ENCODE results near the gene SLC36A2.

SLC36A2 gene

DNA sequence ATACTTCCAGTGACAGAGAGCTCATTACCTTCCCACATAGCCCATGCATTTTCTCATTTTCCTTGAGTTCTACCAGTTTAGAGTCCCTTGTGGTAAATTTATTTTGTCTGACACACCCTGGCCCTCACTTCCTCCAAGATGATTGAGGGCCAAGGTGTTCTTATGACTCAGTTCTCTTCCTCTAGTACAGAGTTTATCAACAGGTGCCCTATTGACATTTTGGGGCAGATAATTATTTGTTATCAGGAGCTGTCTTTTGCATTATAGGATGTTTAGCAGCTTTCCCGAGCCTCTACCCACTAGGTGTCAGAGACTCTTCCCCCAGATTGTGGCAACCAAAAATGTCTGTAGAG is 50.9 kb downstream of the SLC36A2 start:
- H2AFZ ChIP-seq (ENCODE audit: low read length): no peak overlapping the region
- no peak overlapping the region for H3K4me2 ChIP-seq (ENCODE audit: low read depth, low read length)
- no peaks in the 10 kb centered on the region for H3K79me2 ChIP-seq (ENCODE audit: low read length)
- TF ChIP-seq, protein P1, sequence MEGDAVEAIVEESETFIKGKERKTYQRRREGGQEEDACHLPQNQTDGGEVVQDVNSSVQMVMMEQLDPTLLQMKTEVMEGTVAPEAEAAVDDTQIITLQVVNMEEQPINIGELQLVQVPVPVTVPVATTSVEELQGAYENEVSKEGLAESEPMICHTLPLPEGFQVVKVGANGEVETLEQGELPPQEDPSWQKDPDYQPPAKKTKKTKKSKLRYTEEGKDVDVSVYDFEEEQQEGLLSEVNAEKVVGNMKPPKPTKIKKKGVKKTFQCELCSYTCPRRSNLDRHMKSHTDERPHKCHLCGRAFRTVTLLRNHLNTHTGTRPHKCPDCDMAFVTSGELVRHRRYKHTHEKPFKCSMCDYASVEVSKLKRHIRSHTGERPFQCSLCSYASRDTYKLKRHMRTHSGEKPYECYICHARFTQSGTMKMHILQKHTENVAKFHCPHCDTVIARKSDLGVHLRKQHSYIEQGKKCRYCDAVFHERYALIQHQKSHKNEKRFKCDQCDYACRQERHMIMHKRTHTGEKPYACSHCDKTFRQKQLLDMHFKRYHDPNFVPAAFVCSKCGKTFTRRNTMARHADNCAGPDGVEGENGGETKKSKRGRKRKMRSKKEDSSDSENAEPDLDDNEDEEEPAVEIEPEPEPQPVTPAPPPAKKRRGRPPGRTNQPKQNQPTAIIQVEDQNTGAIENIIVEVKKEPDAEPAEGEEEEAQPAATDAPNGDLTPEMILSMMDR (IDR thresholded peaks at IDR 0.05; ENCODE audit: low read length): no peak
- TF ChIP-seq EZH2phosphoT487 (IDR thresholded peaks at IDR 0.05; ENCODE audit: low read length) (no peak), EZH2 (optimal IDR thresholded peaks at IDR 0.05; ENCODE audit: low read depth, low read length) (no peak)
- H3K9me2 ChIP-seq (replicated peaks; ENCODE audit: insufficient read depth, low read length): no peaks in the 10 kb centered on the region
- no peaks in the 10 kb centered on the region for H4K20me1 ChIP-seq (ENCODE audit: insufficient read depth, low read length)
- no peaks in the 10 kb centered on the region for H3K4me1 ChIP-seq (ENCODE audit: low read length)
- no peak overlapping the region for H3K4me3 ChIP-seq (ENCODE audit: low read length)
- no peak overlapping the region for H3K27ac ChIP-seq (ENCODE audit: low read length)
- no peaks in the 10 kb centered on the region for H3K9me3 ChIP-seq (replicated peaks; ENCODE audit: insufficient read depth, low read length)
- H3K9ac ChIP-seq (ENCODE audit: low read length): no peak overlapping the region
- H3K27me3 ChIP-seq (replicated peaks; ENCODE audit: insufficient read depth, low read length): no peaks in the 10 kb centered on the region
- H3K36me3 ChIP-seq (replicated peaks; ENCODE audit: insufficient read depth, low read length): no peaks in the 10 kb centered on the region
- DNase-seq: no peak
- no peaks in the 10 kb centered on the region for H3F3A ChIP-seq (ENCODE audit: insufficient read depth, low read length)

DNA sequence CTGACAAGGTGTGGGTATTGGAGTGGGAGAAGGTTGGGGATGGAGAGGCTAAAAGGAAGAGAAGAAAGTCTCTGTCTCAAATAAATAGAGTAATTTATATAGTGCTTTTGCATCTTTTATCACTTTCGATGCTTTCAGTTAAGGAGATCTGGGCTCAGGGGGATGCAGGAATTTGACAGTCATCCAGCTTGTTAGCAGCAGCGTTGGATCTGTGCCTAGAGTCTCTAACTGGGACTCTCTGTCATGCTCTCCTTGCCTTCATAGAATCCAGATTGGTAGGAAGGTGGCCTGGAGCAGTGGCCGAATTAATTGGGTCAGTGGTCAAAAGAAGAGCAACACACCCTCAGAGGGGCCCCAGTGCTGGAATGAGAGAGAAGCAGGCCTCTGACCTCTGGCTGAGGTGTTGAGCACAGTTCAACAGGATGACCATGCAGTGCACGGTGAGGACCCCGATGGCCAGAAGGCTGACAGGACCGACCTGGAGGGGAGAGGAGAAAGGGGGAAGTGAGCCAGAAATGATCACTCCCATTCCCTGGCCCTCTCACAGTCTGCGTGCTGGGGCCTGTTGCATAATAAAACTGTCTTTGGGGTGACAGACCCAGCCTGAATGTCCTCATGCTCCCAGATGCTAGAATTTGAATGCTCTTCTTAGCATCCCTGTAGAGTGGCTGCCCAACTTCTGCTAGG is 51.4 kb downstream of the SLC36A2 start:
- H3K4me2 ChIP-seq (ENCODE audit: low read depth, low read length): no peak overlapping the region
- no peaks in the 10 kb centered on the region for H3K9me3 ChIP-seq (replicated peaks; ENCODE audit: insufficient read depth, low read length)
- no peak overlapping the region for H3K27ac ChIP-seq (ENCODE audit: low read length)
- H3K36me3 ChIP-seq (replicated peaks; ENCODE audit: insufficient read depth, low read length): no peaks in the 10 kb centered on the region
- H4K20me1 ChIP-seq (ENCODE audit: insufficient read depth, low read length): no peaks in the 10 kb centered on the region
- TF ChIP-seq EZH2 (optimal IDR thresholded peaks at IDR 0.05; ENCODE audit: low read depth, low read length) (no peak), EZH2phosphoT487 (IDR thresholded peaks at IDR 0.05; ENCODE audit: low read length) (no peak)
- TF ChIP-seq, protein P1 (IDR thresholded peaks at IDR 0.05; ENCODE audit: low read length): no peak
- no peak for DNase-seq
- no peaks in the 10 kb centered on the region for H3K4me1 ChIP-seq (ENCODE audit: low read length)
- H3K27me3 ChIP-seq (replicated peaks; ENCODE audit: insufficient read depth, low read length): no peaks in the 10 kb centered on the region
- no peaks in the 10 kb centered on the region for H3K9me2 ChIP-seq (replicated peaks; ENCODE audit: insufficient read depth, low read length)
- no peak overlapping the region for H2AFZ ChIP-seq (ENCODE audit: low read length)
- H3K9ac ChIP-seq (ENCODE audit: low read length): no peak overlapping the region
- no peak overlapping the region for H3K4me3 ChIP-seq (ENCODE audit: low read length)
- no peaks in the 10 kb centered on the region for H3K79me2 ChIP-seq (ENCODE audit: low read length)
- no peaks in the 10 kb centered on the region for H3F3A ChIP-seq (ENCODE audit: insufficient read depth, low read length)

DNA sequence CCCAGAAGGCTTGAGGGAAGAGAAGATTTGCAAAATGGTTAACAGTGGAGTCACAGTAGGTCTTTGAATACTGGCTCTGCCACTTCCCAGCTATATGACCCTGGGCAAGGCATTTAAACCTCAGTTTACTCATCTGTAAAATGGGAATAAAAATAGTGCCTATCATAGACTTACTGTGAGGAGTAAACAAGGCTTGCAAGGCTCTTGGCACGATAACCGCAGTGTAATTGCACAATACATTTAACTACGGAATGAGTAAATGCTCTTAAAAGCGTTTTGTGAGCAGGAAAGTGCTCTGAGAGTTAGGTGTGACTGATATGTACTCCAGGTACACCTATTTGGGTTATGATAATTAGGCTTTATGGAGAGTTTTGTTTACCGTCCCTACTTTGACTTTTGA is 52.2 kb downstream of the SLC36A2 start:
- Histone ChIP-seq H3K27ac (ENCODE audit: low read length) (no peak overlapping the region), H3K9me3 (replicated peaks; ENCODE audit: insufficient read depth, low read length) (no peaks in the 10 kb centered on the region), H3K27me3 (replicated peaks; ENCODE audit: insufficient read depth, low read length) (no peaks in the 10 kb centered on the region), H2AFZ (ENCODE audit: low read length) (no peak overlapping the region), H3K4me1 (ENCODE audit: low read length) (no peaks in the 10 kb centered on the region), H3K9ac (ENCODE audit: low read length) (no peak overlapping the region), H3K4me2 (ENCODE audit: low read depth, low read length) (no peak overlapping the region), H3K79me2 (ENCODE audit: low read length) (no peaks in the 10 kb centered on the region), H3K9me2 (replicated peaks; ENCODE audit: insufficient read depth, low read length) (no peaks in the 10 kb centered on the region), H3K4me3 (ENCODE audit: low read length) (no peak overlapping the region), H3K36me3 (replicated peaks; ENCODE audit: insufficient read depth, low read length) (no peaks in the 10 kb centered on the region), H4K20me1 (ENCODE audit: insufficient read depth, low read length) (no peaks in the 10 kb centered on the region), H3F3A (ENCODE audit: insufficient read depth, low read length) (no peaks in the 10 kb centered on the region)
- no peak for TF ChIP-seq EZH2phosphoT487 (IDR thresholded peaks at IDR 0.05; ENCODE audit: low read length)
- TF ChIP-seq, protein P1 (IDR thresholded peaks at IDR 0.05; ENCODE audit: low read length): no peak
- no peak for DNase-seq

Measured in MM.1S (cell line).